GM12874 (cell line): ENCODE results near the gene TOB2.

Source experiments
- TF ChIP-seq, protein P1 (sequence below): IDR thresholded peaks from 2 replicates; pipeline ENCODE4 v1.5.1; 2011; ENCODE audit warnings: low read depth, mild to moderate bottlenecking, control low read depth, low read length, moderate library complexity; ENCODE audit not compliant: insufficient read depth

The TOB2 gene

DNA sequence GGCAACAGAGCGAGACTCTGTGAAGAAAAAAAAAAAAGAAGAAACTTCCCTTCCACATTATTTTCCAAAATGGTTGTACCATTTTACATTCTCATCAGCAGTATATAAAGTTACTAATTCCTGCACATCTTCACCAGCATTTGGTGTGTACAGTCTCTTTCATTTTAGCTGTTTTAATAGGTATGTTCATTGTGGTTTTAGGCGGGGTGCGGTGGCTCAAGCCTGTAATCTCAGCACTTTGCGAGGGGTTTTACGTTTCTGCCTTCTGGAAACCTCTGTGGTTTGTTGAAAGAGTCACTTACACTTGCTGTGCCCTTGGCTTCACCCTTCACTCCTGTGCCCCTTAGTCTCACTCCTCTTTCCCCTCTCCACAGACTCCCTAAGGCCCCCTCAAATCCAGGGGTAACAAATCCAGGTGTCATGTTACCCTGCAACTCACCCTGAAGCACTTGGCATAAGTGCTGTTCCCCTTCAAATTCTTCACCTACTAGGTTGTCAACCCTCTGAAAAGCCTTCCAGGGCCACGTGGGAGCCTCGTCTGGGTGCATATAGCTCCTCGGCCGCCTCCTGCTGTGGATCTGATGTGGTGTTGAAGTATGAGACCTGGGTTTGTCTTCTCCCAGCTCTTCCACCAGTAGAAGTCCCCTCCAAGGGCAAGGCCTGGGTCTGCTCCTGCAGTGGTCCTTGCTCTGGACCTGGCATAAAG, 20.8 kb downstream of the TOB2 start:
- TF ChIP-seq, protein P1, sequence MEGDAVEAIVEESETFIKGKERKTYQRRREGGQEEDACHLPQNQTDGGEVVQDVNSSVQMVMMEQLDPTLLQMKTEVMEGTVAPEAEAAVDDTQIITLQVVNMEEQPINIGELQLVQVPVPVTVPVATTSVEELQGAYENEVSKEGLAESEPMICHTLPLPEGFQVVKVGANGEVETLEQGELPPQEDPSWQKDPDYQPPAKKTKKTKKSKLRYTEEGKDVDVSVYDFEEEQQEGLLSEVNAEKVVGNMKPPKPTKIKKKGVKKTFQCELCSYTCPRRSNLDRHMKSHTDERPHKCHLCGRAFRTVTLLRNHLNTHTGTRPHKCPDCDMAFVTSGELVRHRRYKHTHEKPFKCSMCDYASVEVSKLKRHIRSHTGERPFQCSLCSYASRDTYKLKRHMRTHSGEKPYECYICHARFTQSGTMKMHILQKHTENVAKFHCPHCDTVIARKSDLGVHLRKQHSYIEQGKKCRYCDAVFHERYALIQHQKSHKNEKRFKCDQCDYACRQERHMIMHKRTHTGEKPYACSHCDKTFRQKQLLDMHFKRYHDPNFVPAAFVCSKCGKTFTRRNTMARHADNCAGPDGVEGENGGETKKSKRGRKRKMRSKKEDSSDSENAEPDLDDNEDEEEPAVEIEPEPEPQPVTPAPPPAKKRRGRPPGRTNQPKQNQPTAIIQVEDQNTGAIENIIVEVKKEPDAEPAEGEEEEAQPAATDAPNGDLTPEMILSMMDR: no peak

DNA sequence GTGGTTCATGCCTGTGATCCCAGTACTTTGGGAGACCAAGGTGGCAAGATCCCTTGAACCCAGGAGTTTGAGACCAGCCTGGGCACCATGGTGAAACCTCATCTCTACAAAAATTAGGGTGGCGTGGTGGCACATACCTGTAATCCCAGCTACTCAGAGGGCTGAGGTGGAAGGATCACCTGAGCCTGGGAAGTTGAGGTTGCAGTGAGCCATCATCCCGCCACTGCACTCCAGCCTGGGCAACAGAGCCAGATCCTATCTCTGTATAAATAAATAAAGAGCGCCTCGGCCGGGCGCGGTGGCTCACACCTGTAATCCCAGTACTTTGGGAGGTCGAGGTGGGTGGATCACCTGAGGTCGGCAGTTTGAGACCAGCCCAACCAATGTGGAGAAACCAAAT, 27.9 kb downstream of the TOB2 start:
- TF ChIP-seq, protein P1: no peak

DNA sequence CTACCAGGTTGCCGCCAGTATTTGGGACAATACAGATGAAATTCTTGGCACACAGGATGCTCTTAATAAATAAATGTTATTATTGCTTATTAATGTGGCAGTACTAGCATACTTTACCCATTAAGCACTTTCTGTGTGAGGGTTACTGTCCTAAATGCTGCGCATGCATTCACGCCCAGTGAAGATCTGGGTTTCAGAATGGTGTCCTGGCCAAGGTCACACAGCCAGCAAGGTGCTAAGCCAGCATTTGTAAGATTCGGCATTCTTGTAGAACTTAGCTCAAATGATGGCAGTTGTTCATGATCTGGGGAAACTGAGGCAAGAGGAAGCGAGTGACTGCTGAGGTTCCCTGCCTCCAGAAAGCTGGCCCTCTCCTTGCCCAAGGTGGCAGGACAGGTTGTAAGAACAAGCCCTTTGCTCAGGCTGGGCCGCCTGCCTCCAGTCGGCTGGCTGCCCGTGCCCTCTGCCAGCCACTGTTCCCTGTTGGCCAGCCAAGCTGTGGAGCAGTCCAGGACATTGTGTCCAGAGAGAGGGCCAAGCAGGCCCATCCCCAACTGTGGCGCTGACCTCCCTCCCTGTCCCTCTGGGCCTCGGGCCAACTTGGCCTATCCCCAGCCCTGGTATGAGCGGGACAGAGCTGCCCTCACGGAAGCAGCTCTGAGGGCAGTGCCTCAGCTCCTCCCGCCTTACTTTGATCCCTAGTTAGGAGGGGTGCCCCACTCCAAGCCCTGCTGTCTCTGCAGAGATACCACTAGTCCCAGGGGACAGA, 28.8 kb downstream of the TOB2 start:
- TF ChIP-seq, protein P1: no peak

DNA sequence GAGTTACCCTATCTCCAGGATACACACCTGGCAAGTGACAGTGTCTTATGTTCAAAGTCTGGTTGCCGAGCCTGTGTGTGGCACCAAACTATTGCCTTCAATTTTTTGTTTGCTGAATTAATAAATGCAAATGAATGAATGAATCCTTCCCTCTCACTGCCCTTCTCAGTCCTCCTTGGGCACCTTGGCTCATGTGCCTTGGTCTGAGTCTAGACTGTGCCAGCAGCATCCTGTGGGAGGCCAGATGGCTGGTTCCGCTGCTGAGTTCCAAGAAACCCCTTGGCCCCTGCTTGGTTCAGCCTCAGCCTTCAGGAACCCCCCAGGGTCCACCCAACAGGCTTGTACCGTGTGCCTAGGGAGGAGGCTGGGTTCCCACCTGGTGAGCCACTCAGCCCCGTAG, 31.0 kb downstream of the TOB2 start:
- TF ChIP-seq, protein P1: no peak

DNA sequence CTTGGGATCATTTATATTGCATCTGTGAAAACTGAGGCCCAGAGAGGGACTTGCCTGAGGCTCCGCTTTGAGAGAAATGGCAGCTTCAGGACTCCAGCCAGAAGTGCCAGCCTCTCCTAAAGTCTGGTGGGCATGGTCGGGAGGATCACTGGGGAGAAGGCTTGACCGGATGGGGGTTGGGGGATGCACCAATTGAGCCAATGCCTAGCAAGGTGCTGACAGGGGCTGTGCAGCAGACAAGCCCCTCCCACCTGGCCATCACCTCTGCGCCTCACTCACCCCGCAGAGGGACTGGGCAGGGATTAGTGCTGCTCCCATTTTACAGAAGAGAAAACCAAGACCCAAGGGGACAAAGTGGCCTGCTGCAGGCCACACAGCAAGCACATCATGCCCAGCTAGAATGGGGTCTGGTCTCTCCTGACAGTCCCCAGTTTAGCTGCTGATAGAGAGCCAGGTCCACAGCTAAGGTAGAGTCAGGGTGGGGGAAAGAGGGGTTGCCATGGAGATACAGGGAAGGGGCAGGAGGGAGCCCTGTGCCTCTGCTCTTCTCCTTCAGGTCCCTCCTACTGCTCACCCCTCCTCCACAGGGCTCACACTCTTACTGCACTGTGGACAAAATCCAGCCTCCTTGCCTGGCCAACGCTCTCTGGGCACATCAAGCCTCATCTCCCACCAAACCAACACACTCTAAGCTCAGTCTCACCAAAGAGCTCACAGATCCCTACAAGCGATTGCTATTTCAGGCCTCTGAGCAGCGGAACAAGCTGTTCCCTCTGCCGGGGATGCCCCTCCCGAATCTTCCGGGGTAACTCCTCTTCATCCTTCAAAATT, 35.4 kb downstream of the TOB2 start:
- TF ChIP-seq, protein P1: no peak

DNA sequence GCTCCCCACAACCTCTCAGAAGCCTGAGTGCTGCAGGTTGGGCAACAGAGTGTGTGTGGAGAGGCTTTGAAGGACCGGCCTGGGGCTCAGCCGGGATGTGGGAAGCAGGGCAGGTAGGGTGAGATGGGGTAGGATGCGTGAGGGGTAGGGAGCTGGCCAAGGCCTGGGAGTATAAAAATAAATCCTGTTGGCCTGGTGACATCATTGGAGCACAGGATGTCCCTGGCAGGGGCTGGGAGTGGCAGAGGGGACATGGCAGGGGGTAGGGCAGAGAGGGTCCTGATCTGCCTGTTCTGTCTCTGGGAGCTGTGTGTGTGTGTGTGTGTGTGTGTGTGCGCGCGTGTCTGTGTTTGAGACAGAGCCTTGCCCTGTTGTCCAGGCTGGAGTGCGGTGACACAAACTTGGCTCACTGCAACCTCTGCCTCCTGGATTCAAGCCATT, 36.3 kb downstream of the TOB2 start:
- TF ChIP-seq, protein P1: no peak

DNA sequence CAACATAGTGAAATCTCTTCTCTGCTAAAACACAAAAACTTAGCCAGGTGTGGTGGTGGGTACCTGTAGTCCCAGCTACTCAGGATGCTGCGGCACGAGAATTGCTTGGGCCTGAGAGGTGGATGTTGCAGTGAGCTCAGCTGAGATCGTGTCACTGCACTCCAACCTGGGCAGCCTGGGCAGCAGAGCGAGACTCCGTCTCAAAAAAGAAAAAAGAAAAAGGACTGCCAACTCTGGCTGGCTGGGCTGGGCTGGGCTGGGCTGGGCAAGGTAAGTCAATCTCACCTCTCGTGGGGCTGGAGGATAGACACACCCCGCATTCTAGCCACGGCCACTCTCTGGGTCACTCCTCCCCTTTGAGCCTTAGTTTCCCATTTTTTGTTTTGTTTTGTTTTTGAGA, 37.9 kb downstream of the TOB2 start:
- TF ChIP-seq, protein P1: no peak
